Uterus (tissue), 2 donors: ENCODE results near the gene RND2.

Source experiments
- CTCF ChIP-seq, 4 experiments: fragments of 200-600 bp in 2 of 4; fragments of 450-650 bp in 2 of 4; sonication (generic) in 2 of 4; IDR thresholded peaks; one replicate each; pipeline ENCODE4 v1.5.1; 2016 to 2019; ENCODE audit warnings: antibody characterized with exemption in 4 of 4, mild to moderate bottlenecking in 2 of 4, moderate library complexity in 1 of 4
- POLR2A ChIP-seq, 2 donors: fragments of 450-650 bp; IDR thresholded peaks; one replicate each; pipeline ENCODE4 v1.6.1; 2016; ENCODE audit warnings: antibody characterized with exemption in 2 of 2, mild to moderate bottlenecking in 1 of 2, moderate library complexity in 1 of 2

GRCh38 chr17:43051969-43052368 lies 26.9 kb downstream of the RND2 start:
- TF ChIP-seq CTCF (IDR thresholded peaks at IDR 0.05) = no peak
- no peak for TF ChIP-seq POLR2A (IDR thresholded peaks at IDR 0.05)
